ENCODE results near the gene TBC1D14.

The TBC1D14 gene

DNA sequence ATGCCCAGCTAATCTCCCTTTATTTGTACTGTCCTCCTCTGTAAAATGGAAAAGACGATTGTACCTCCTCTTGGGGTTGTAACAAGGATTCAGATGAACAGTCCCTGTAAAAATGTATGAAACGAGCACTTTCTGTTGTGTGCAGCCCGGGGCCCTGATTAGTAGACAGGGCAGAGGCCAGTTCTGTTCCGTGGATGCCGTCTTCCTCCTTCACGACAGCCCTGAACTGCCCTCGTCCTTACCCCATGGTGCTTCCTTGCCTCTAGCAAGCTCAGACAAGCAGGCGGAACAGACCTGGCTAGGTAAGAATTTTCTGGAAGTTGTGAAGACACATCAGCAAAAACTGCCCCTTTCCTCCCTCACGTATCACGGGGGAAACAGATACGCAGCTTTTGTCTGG lies 111.2 kb downstream of the TBC1D14 start:
- CTCF ChIA-PET = interaction anchor here (2.3 kb wide), 1 partner anchor 22 kb away, joined by 6 read pairs; the partner anchor contains the start of gene TADA2B
- TF ChIP-seq, protein P1, sequence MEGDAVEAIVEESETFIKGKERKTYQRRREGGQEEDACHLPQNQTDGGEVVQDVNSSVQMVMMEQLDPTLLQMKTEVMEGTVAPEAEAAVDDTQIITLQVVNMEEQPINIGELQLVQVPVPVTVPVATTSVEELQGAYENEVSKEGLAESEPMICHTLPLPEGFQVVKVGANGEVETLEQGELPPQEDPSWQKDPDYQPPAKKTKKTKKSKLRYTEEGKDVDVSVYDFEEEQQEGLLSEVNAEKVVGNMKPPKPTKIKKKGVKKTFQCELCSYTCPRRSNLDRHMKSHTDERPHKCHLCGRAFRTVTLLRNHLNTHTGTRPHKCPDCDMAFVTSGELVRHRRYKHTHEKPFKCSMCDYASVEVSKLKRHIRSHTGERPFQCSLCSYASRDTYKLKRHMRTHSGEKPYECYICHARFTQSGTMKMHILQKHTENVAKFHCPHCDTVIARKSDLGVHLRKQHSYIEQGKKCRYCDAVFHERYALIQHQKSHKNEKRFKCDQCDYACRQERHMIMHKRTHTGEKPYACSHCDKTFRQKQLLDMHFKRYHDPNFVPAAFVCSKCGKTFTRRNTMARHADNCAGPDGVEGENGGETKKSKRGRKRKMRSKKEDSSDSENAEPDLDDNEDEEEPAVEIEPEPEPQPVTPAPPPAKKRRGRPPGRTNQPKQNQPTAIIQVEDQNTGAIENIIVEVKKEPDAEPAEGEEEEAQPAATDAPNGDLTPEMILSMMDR (IDR thresholded peaks at IDR 0.05; ENCODE audit: control extremely low read depth, extremely low read depth, low read depth, missing control alignments) = no peak
- DNase-seq (ENCODE audit: extremely low spot score) = no peak
- POLR2A ChIA-PET = no interaction called here

DNA sequence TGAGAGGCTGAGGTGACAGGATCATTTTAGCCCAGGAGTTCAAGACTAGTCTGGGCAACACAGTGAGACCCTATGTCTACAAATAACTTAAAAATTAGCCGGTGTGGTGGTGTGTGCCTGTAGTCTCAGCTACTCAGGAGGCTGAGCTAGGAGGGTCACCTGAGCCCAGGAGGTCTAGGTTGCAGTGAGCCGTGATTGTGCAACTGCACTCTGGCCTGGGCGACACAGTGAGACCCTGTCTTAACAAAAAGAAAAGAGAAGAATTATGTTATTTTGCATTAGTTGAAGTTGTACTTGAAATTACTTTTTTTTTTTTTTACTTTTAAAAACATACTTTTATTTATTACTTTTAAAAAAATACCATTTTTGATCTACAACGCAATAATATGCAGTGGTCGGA lies 111.7 kb downstream of the TBC1D14 start:
- ChIA-PET CTCF (interaction anchor here (2.3 kb wide), 1 partner anchor 22 kb away, joined by 6 read pairs; the partner anchor contains the start of gene TADA2B), POLR2A (no interaction called here)
- no peak for DNase-seq (ENCODE audit: extremely low spot score)
- TF ChIP-seq, protein P1 (IDR thresholded peaks at IDR 0.05; ENCODE audit: control extremely low read depth, extremely low read depth, low read depth, missing control alignments) = no peak

DNA sequence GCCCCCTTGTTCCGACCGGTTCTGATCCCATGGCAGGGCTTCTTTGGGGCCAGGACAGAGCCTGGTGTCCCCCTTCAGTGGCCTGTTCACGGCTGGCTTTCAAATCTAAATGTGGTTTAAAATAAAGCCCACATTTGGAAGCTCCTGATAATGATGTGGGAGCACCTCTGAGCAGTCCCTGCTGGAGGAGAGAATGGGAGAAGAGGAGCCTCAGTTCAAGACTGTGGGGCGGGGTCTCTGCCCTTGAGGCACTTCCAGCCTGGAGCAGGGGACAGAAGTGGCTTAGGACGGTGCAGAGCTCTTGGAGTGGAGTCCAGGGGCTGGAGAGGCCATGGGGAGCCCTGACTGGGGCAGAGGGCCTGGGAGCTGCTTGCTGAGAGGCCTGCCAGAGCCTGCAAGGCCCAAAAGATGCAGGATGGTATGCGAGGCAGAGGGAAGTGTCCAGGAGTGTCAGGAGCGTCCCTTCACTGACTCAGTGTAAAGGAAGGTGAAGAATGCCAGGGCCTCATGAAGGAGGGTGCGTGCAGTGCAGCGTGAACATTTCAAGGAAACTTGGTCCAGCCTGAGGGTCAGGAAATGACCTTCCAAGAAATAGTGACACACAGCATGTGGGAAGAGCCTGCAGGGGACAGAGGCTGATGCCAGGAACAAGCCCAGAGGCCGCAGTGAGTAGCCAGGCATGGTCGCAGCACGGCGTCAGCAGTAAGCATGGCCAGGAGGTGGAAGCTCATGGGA lies 112.5 kb downstream of the TBC1D14 start:
- CTCF ChIA-PET = interaction anchor here (2.3 kb wide), 1 partner anchor 21 kb away, joined by 6 read pairs; the partner anchor contains the start of gene TADA2B
- TF ChIP-seq, protein P1 (IDR thresholded peaks at IDR 0.05; ENCODE audit: control extremely low read depth, extremely low read depth, low read depth, missing control alignments) = no peak
- POLR2A ChIA-PET = no interaction called here
- no peak for DNase-seq (ENCODE audit: extremely low spot score)

DNA sequence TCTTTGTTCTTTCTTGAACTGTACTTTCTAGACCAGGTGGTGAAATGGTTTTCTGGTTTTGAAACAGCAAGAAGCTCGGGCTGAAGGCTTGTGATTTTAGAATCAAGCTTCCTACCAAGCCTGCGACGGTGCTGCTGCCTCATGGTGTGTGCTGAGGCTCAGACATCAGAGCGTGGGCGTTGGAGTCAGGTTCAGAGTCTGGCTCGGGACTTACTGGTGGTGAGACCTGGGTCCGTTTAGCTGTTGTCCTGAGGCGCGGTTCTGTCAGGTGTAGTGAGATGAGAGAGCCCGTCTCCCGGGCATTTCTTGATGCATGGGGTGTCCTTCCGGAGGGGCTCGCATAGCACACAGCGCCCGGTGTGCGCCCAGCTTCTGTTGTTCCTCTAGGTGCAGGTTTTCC lies 113.9 kb downstream of the TBC1D14 start:
- DNase-seq (ENCODE audit: extremely low spot score) = no peak
- ChIA-PET POLR2A (no interaction called here), CTCF (interaction anchor here (1.5 to 1.6 kb wide), 3 partner anchors 16 to 49 kb away, joined by 3 to 4 read pairs (median 3); partner anchors contain the start of gene TADA2B)
- TF ChIP-seq, protein P1 (IDR thresholded peaks at IDR 0.05; ENCODE audit: control extremely low read depth, extremely low read depth, low read depth, missing control alignments) = no peak

DNA sequence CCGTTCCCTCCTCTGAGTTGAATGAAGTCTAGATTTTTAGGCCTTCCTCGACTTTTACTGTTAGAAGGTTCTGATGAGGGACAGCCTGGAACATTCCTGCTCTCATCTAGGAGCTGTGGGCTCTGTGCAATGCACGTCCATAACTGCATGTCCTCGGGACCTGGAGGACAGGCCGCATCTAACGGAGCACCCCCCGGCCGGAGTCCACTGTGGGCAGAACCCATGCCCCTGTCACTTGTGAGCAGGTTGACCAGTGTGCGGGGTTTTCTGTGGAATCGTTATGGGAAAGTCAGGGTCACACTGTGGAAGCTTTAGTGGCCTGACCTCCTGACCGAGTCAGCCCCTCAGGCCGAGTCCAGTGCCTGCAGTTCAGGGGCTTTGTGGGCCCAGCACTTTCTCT lies 114.3 kb downstream of the TBC1D14 start:
- POLR2A ChIA-PET = no interaction called here
- CTCF ChIA-PET = interaction anchor here (1.5 to 1.6 kb wide), 3 partner anchors 16 to 50 kb away, joined by 3 to 4 read pairs (median 3); partner anchors contain the start of gene TADA2B
- DNase-seq (ENCODE audit: extremely low spot score) = no peak
- TF ChIP-seq, protein P1 (IDR thresholded peaks at IDR 0.05; ENCODE audit: control extremely low read depth, extremely low read depth, low read depth, missing control alignments) = no peak

DNA sequence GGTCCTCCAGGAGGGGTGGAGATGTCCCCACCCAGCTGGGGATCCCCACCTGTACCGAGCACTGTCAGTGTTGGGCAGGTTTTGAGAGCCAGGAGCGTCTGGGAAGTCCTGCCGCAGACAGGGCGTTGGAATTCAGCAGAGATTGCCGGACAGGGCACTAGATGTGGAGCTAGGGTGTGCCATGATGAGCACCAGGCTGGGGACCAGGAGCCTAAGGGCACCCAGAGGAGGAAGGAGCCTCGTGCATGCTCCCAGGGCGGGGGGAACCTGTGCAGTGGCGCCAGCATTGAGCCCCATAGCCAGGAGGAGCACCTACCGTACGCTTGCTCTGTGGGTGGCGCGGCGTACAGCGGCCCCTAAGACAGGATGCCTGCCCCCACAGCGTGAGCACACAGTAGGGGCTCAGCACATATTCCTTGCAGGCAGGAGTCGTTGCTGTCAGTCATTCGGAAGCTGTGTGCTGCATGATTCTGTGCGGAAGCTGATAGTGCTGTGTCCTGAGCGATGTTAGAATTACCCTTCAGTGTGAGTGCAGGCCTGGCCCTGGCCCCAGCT lies 114.8 kb downstream of the TBC1D14 start:
- ChIA-PET CTCF (interaction anchor here (1.2 to 1.6 kb wide), 4 partner anchors 11 to 50 kb away, joined by 3 to 4 read pairs (median 4); partner anchors contain the start of gene TADA2B), POLR2A (no interaction called here)
- DNase-seq (ENCODE audit: extremely low spot score) = peak; percentile 49
- TF ChIP-seq, protein P1 (IDR thresholded peaks at IDR 0.05; ENCODE audit: control extremely low read depth, extremely low read depth, low read depth, missing control alignments) = no peak

Data from GM10248 (cell line).